IMR-90 (cell line): ENCODE measurements around the gene COL6A3.

Experiments used
- BHLHE40 ChIP-seq: fragments of 150-350 bp; IDR thresholded peaks from 2 replicates; pipeline ENCODE4 v1.6.1; 2016; ENCODE audit warnings: mild to moderate bottlenecking, low read depth, low read length
- CHD1 ChIP-seq: IDR thresholded peaks from 2 replicates; pipeline ENCODE4 v1.6.1; 2012; ENCODE audit warnings: low read depth, low read length, improper control_type of control experiment
- FOS ChIP-seq: fragments of 150-350 bp; IDR thresholded peaks from 2 replicates; pipeline ENCODE4 v1.6.1; 2016; ENCODE audit warnings: low read depth, low read length
- MAFK ChIP-seq: IDR thresholded peaks from 2 replicates; pipeline ENCODE4 v1.6.1; 2012; ENCODE audit warnings: low read depth, low read length, improper control_type of control experiment
- MAZ ChIP-seq: IDR thresholded peaks from 2 replicates; pipeline ENCODE4 v1.6.1; 2012; ENCODE audit warnings: low read depth, mild to moderate bottlenecking, low read length, improper control_type of control experiment, moderate library complexity, borderline replicate concordance
- NFE2L2 ChIP-seq: fragments of 150-350 bp; IDR thresholded peaks from 2 replicates; pipeline ENCODE4 v1.6.1; 2016; ENCODE audit warnings: low read depth, mild to moderate bottlenecking, low read length
- POLR2A ChIP-seq: IDR thresholded peaks from 2 replicates; pipeline ENCODE4 v1.6.1; 2012; ENCODE audit warnings: mild to moderate bottlenecking, low read depth, low read length
- RAD21 ChIP-seq: IDR thresholded peaks from 2 replicates; pipeline ENCODE4 v1.6.1; 2012; ENCODE audit warnings: low read length, improper control_type of control experiment
- TF ChIP-seq, protein P1 (sequence below): conservative IDR thresholded peaks from 2 replicates; pipeline ENCODE4 v1.5.1; 2012; ENCODE audit warnings: mild to moderate bottlenecking, low read depth, low read length, improper control_type of control experiment
- TF ChIP-seq, protein P2 (sequence below): fragments of 150-350 bp; IDR thresholded peaks from 2 replicates; pipeline ENCODE4 v1.6.1; 2016; ENCODE audit warnings: low read depth, mild to moderate bottlenecking, low read length, moderate library complexity, borderline replicate concordance
- TF ChIP-seq, protein P3 (sequence below): fragments of 150-350 bp; IDR thresholded peaks from 2 replicates; pipeline ENCODE4 v1.6.1; 2017; ENCODE audit warnings: mild to moderate bottlenecking, antibody characterized with exemption, low read length, low read depth

DNA sequence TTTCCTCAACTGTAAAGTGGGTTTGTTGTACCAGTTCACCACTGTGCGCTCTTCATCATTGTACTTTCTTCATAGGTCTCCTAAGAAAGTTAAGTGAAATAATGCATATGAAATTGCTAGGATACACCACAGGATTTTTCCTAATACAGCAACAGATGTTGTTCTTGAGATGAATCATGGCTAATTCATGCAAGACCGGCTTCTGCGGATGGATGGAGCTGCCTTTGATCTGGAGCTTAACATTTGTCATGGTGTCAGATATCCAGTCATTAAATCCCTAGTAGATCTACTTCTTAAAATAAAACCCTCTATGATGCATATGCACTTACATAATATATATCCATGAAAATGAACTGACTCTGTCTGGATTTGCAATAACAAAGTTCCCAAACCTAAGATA, 114.1 kb downstream of the COL6A3 start:
- TF ChIP-seq FOS (peak; percentile 90), RAD21 (0 out of 2 replicates have a peak, but pooled peaks have one; percentile 2), NFE2L2 (no peak), MAZ (no peak), MAFK (no peak; the same call in 1 of the 2 replicates), CHD1 (no peak), POLR2A (no peak), BHLHE40 (peak; percentile 32; the same call in 1 of the 2 replicates)
- TF ChIP-seq, protein P1, sequence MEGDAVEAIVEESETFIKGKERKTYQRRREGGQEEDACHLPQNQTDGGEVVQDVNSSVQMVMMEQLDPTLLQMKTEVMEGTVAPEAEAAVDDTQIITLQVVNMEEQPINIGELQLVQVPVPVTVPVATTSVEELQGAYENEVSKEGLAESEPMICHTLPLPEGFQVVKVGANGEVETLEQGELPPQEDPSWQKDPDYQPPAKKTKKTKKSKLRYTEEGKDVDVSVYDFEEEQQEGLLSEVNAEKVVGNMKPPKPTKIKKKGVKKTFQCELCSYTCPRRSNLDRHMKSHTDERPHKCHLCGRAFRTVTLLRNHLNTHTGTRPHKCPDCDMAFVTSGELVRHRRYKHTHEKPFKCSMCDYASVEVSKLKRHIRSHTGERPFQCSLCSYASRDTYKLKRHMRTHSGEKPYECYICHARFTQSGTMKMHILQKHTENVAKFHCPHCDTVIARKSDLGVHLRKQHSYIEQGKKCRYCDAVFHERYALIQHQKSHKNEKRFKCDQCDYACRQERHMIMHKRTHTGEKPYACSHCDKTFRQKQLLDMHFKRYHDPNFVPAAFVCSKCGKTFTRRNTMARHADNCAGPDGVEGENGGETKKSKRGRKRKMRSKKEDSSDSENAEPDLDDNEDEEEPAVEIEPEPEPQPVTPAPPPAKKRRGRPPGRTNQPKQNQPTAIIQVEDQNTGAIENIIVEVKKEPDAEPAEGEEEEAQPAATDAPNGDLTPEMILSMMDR = no peak
- TF ChIP-seq, protein P2, sequence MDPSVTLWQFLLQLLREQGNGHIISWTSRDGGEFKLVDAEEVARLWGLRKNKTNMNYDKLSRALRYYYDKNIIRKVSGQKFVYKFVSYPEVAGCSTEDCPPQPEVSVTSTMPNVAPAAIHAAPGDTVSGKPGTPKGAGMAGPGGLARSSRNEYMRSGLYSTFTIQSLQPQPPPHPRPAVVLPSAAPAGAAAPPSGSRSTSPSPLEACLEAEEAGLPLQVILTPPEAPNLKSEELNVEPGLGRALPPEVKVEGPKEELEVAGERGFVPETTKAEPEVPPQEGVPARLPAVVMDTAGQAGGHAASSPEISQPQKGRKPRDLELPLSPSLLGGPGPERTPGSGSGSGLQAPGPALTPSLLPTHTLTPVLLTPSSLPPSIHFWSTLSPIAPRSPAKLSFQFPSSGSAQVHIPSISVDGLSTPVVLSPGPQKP = no peak
- TF ChIP-seq, protein P3, sequence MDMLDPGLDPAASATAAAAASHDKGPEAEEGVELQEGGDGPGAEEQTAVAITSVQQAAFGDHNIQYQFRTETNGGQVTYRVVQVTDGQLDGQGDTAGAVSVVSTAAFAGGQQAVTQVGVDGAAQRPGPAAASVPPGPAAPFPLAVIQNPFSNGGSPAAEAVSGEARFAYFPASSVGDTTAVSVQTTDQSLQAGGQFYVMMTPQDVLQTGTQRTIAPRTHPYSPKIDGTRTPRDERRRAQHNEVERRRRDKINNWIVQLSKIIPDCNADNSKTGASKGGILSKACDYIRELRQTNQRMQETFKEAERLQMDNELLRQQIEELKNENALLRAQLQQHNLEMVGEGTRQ = no peak
